ENCODE results near the gene PRRC1.

DNA sequence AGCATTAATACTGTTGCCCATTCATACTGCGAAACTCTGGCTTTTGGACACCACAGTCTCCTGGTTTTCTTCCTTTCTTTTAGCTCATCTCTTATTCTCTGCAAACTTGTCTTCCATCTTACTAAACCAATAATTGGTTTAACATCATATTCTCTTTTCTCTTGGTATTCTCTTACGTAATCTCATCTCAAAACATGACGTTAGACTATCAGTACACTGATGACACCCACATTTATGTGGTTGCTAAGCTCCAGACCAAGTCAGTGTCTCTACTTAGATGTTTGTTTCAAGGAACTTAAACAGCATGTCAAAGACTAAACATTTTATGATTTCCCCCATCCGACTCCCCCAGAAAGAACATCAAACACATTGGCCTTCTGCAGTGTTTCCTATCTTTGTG is 2.1 kb downstream of the PRRC1 start:
- TF ChIP-seq POLR2A (IDR thresholded peaks at IDR 0.05) (no peak), CTCF (IDR thresholded peaks at IDR 0.05) (no peak), EP300 (IDR thresholded peaks at IDR 0.05) (no peak)

All from tibial nerve (tissue), 4 donors.